ENCODE measurements around the gene DCTN5. TPM values are rescaled to one million over a fixed set of nuclear protein-coding genes. Genes with fewer than 3 reads are reported as not detected.

Gene DCTN5
- total and polyA plus RNA-seq, 2 of the 13 experiments (the other 11 are each of a cell fraction or from before 2014, with no cell fraction given), result 105 to 207 TPM

DNA sequence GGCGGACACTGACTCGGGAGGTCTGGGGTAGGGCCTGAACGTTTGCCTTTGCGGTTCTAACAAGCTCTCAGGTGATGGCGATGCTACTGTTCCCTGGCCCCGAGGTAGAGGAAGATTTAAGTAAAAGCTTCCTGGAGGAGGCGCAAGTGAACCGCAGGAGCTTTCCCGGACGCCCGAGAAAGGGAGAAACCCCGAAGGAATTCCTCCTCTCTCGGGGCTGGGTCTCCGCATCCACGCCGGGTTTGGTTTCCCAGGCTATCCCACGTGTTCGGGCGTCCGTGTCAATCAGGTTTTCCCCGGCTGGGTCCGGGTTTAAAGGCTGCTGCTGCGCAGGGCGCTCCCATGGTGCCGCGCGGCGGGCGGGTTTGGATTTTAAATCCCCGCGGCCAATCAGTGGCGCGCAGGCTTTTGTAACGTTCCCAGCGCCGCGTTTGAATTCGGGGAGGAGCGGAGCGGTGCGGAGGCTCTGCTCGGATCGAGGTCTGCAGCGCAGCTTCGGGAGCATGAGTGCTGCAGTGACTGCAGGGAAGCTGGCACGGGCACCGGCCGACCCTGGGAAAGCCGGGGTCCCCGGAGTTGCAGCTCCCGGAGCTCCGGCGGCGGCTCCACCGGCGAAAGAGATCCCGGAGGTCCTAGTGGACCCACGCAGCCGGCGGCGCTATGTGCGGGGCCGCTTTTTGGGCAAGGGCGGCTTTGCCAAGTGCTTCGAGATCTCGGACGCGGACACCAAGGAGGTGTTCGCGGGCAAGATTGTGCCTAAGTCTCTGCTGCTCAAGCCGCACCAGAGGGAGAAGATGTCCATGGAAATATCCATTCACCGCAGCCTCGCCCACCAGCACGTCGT lies 37.4 kb downstream of the DCTN5 start, which contains the start of gene PLK1 (continued):
- TF ChIP-seq MYC (CRISPR knock-in tag; IDR thresholded peaks at IDR 0.05; ENCODE audit: borderline replicate concordance) (peak; percentile 98), POLR2G (IDR thresholded peaks at IDR 0.05; ENCODE audit: low read depth, low read length) (peak; percentile 93), ZBTB7A (CRISPR knock-in tag; IDR thresholded peaks at IDR 0.05) (peak; percentile 51; the same call in 1 of the 2 replicates), CC2D1A (CRISPR knock-in tag; IDR thresholded peaks at IDR 0.05) (peak; percentile 100), ZNF160 (CRISPR knock-in tag; IDR thresholded peaks at IDR 0.05) (peak; percentile 99; the same call in 1 of the 2 replicates), IRF2 (CRISPR knock-in tag; IDR thresholded peaks at IDR 0.05) (peak; percentile 89), ZNF292 (CRISPR knock-in tag; IDR thresholded peaks at IDR 0.05; ENCODE audit: borderline replicate concordance, low read depth) (peak; percentile 79), POLR2A (IDR thresholded peaks at IDR 0.05; ENCODE audit: insufficient read depth in 1 of 2, low read depth in 2 of 2, low read length in 2 of 2) (peak; percentile 91 to 93), HNF4G (IDR thresholded peaks at IDR 0.05; ENCODE audit: borderline replicate concordance, low read depth, low read length) (peak; percentile 62; the same call in 1 of the 2 replicates), HNF4G (CRISPR knock-in tag; IDR thresholded peaks at IDR 0.05; ENCODE audit: borderline replicate concordance, low read depth) (peak; percentile 55; the same call in 1 of the 2 replicates), ZNF598 (CRISPR knock-in tag; IDR thresholded peaks at IDR 0.05; ENCODE audit: borderline replicate concordance) (0 out of 2 replicates have a peak, but pooled peaks have one; percentile 13), ZSCAN30 (CRISPR knock-in tag; IDR thresholded peaks at IDR 0.05) (no peak), NCOR1 (IDR thresholded peaks at IDR 0.05; ENCODE audit: borderline replicate concordance, low read length) (peak; percentile 85), POGZ (CRISPR knock-in tag; IDR thresholded peaks at IDR 0.05) (peak; percentile 99), ZNF343 (CRISPR knock-in tag; IDR thresholded peaks at IDR 0.05) (peak; percentile 88), ARNT2 (CRISPR knock-in tag; IDR thresholded peaks at IDR 0.05; ENCODE audit: low read depth) (peak; percentile 100), YY1 (IDR thresholded peaks at IDR 0.05; ENCODE audit: insufficient read depth, insufficient replicate concordance, low read depth, low read length) (peak; percentile 67), THAP7 (CRISPR knock-in tag; IDR thresholded peaks at IDR 0.05) (no peak; the same call in 1 of the 2 replicates), FOXP1 (IDR thresholded peaks at IDR 0.05) (no peak), FOXP1 (CRISPR knock-in tag; IDR thresholded peaks at IDR 0.05) (peak; percentile 15; the same call in 1 of the 2 replicates), PPARG (CRISPR knock-in tag; conservative IDR thresholded peaks at IDR 0.05) (peak; percentile 72; the same call in 1 of the 2 replicates), EED (CRISPR knock-in tag; IDR thresholded peaks at IDR 0.05) (0 out of 2 replicates have a peak, but pooled peaks have one; percentile 40), ZNF766 (CRISPR knock-in tag; IDR thresholded peaks at IDR 0.05; ENCODE audit: borderline replicate concordance) (peak; percentile 84; the same call in 1 of the 2 replicates)
- TF ChIP-seq, protein P1, sequence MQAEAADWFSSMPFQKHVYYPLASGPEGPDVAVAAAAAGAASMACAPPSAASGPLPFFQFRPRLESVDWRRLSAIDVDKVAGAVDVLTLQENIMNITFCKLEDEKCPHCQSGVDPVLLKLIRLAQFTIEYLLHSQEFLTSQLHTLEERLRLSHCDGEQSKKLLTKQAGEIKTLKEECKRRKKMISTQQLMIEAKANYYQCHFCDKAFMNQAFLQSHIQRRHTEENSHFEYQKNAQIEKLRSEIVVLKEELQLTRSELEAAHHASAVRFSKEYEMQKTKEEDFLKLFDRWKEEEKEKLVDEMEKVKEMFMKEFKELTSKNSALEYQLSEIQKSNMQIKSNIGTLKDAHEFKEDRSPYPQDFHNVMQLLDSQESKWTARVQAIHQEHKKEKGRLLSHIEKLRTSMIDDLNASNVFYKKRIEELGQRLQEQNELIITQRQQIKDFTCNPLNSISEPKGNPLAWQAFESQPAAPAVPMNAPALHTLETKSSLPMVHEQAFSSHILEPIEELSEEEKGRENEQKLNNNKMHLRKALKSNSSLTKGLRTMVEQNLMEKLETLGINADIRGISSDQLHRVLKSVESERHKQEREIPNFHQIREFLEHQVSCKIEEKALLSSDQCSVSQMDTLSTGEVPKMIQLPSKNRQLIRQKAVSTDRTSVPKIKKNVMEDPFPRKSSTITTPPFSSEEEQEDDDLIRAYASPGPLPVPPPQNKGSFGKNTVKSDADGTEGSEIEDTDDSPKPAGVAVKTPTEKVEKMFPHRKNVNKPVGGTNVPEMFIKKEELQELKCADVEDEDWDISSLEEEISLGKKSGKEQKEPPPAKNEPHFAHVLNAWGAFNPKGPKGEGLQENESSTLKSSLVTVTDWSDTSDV (CRISPR knock-in tag; IDR thresholded peaks at IDR 0.05), result peak; percentile 64; the same call in 1 of the 2 replicates
- TF ChIP-seq, protein P2, sequence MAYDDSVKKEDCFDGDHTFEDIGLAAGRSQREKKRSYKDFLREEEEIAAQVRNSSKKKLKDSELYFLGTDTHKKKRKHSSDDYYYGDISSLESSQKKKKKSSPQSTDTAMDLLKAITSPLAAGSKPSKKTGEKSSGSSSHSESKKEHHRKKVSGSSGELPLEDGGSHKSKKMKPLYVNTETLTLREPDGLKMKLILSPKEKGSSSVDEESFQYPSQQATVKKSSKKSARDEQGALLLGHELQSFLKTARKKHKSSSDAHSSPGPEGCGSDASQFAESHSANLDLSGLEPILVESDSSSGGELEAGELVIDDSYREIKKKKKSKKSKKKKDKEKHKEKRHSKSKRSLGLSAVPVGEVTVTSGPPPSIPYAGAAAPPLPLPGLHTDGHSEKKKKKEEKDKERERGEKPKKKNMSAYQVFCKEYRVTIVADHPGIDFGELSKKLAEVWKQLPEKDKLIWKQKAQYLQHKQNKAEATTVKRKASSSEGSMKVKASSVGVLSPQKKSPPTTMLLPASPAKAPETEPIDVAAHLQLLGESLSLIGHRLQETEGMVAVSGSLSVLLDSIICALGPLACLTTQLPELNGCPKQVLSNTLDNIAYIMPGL (CRISPR knock-in tag; IDR thresholded peaks at IDR 0.05; ENCODE audit: borderline replicate concordance in 1 of 2, low read depth in 1 of 2), result peak; percentile 80 to 88; a peak in 3 of 4 replicates
